ENCODE data around the gene MXD4. TPM values are rescaled to one million over a fixed set of nuclear protein-coding genes. Genes with fewer than 3 reads are reported as not detected.

MXD4 gene
- total and polyA plus RNA-seq, 9 of the 15 experiments (the other 6 are each of a cell fraction or from before 2014, with no cell fraction given): 0.06 to 13.5 (median 5.9) TPM

- Histone ChIP-seq H4K20me1 (replicated peaks; ENCODE audit: control insufficient read depth, insufficient read depth, low read length) (peaks cover 10% of the 10 kb centered on the region; the same call in 1 of the 2 replicates), H3K79me2 (ENCODE audit: control insufficient read depth, insufficient read depth, low read length) (peaks cover 31% of the 10 kb centered on the region), H3K4me2 (ENCODE audit: insufficient read depth, low read length) (no peak overlapping the region), H3K27me3 (ENCODE audit: control insufficient read depth in 2 of 2, insufficient read depth in 2 of 2, low read length in 2 of 2) (no peaks in the 10 kb centered on the region), H3K4me3 (no peak overlapping the region), H3K9me1 (ENCODE audit: control insufficient read depth, insufficient read depth, low read length) (no peaks in the 10 kb centered on the region), H2AFZ (ENCODE audit: low read depth, low read length) (peak overlapping the region; percentile 58), H3K4me1 (replicated peaks in 1 of 2; ENCODE audit: control insufficient read depth in 2 of 2, insufficient read depth in 2 of 2, low read length in 2 of 2) (peaks cover 11 to 56% of the 10 kb centered on the region in 2 experiments; a peak in 4 of 5 replicates), H3K27ac (ENCODE audit: extremely low read depth, low read depth, low read length) (no peak overlapping the region), H3K9me3 (replicated peaks; ENCODE audit: control insufficient read depth, insufficient read depth, low read depth, low read length) (no peaks in the 10 kb centered on the region), H3K9ac (ENCODE audit: insufficient read depth in 1 of 2, low read depth in 2 of 2, low read length in 2 of 2) (no peak overlapping the region), H3K36me3 (ENCODE audit: control insufficient read depth, insufficient read depth, low read length) (peaks cover 13% of the 10 kb centered on the region)
- DNase-seq (ENCODE audit: extremely low read depth in 1 of 4, low spot score in 3 of 4) (peak in 2 of 4 experiments; percentile 55 to 71), ATAC-seq (no peak), FAIRE-seq (peak; percentile 82)
- ChIA-PET POLR2A (interaction anchor here (0.7 to 1.0 kb wide), 2 partner anchors 14 to 16 kb away, joined by 3 to 4 read pairs; no protein-coding TSS in a partner anchor), CTCF (ENCODE audit: low intra/inter-chr PET ratio) (no interaction called here)
- 58% methylated on average over 5 of the region's 5 CpGs for WGBS (ENCODE audit: insufficient coverage, low coverage, missing lambda C conversion rate)
- intact Hi-C loops (cut with micrococcal nuclease): loop anchor here (1.0 to 10.0 kb wide), 2 partner anchors 171 to 197 kb away; partner anchors contain the start of genes CFAP99 and ZFYVE28
- in situ Hi-C loops (cut with MboI): no loop called here
- no TSS peak for BruUV-seq (replicated peaks)
- 0 out of 2 replicates have a peak, but pooled peaks have one; percentile 18 for TF ChIP-seq JUN (IDR thresholded peaks at IDR 0.05; ENCODE audit: borderline replicate concordance, low read depth, low read length)
- TF ChIP-seq JUN (CRISPR knock-in tag; IDR thresholded peaks at IDR 0.05; ENCODE audit: borderline replicate concordance): no peak
- no peak for TF ChIP-seq KLF16 (IDR thresholded peaks at IDR 0.05)
- TF ChIP-seq EZH2 (IDR thresholded peaks at IDR 0.05; ENCODE audit: borderline replicate concordance, low read depth, low read length): no peak
- TF ChIP-seq MNT (conservative IDR thresholded peaks at IDR 0.05): 0 out of 4 replicates have a peak, but pooled peaks of 1 of the 2 experiments have one; percentile 19
- TF ChIP-seq ZFPM2 (CRISPR knock-in tag; IDR thresholded peaks at IDR 0.05): no peak
- no peak for TF ChIP-seq SNRNP70 (optimal IDR thresholded peaks at IDR 0.05; ENCODE audit: low read depth, low read length)
- TF ChIP-seq ESRRB (CRISPR knock-in tag; IDR thresholded peaks at IDR 0.05; ENCODE audit: borderline replicate concordance): no peak
- no peak for TF ChIP-seq CEBPB (tag; IDR thresholded peaks at IDR 0.05)
- no peak for TF ChIP-seq NCOA1 (IDR thresholded peaks at IDR 0.05; ENCODE audit: low read depth)
- no peak for TF ChIP-seq TCF7L2 (IDR thresholded peaks at IDR 0.05; ENCODE audit: low read depth, low read length)
- TF ChIP-seq ZNF316 (IDR thresholded peaks at IDR 0.05): peak; percentile 99
- no peak for TF ChIP-seq ZNF77 (CRISPR knock-in tag; IDR thresholded peaks at IDR 0.05)
- TF ChIP-seq HOMEZ (CRISPR knock-in tag; IDR thresholded peaks at IDR 0.05): no peak
- no peak for TF ChIP-seq SMAD2 (IDR thresholded peaks at IDR 0.05; ENCODE audit: low read depth, low read length)
- no peak for TF ChIP-seq ZFP30 (CRISPR knock-in tag; IDR thresholded peaks at IDR 0.05; ENCODE audit: borderline replicate concordance)
- peak; percentile 88; the same call in 1 of the 2 replicates for TF ChIP-seq LARP7 (IDR thresholded peaks at IDR 0.05)
- no peak for TF ChIP-seq CCAR2 (IDR thresholded peaks at IDR 0.05; ENCODE audit: low read depth, low read length)
- TF ChIP-seq RBM17 (IDR thresholded peaks at IDR 0.05; ENCODE audit: borderline replicate concordance, low read depth, low read length): no peak
- no peak for TF ChIP-seq STAT5A (IDR thresholded peaks at IDR 0.05; ENCODE audit: borderline replicate concordance, low read length)
- no peak for TF ChIP-seq ZNF778 (CRISPR knock-in tag; IDR thresholded peaks at IDR 0.05)
- TF ChIP-seq BDP1 (IDR thresholded peaks at IDR 0.05; ENCODE audit: insufficient read depth, insufficient read length): no peak
- no peak for TF ChIP-seq ELF2 (CRISPR knock-in tag; IDR thresholded peaks at IDR 0.05)
Measured at GRCh38 chr4:2243681-2244380, 18.1 kb downstream of the MXD4 start.

Data from K562 (cell line).